Measurements from ENCODE around the gene TAS2R13.

The TAS2R13 gene

GRCh38 chr12:10919809-10920208 is 10.4 kb upstream of the TAS2R13 start:
- H3K4me3 ChIP-seq (ENCODE audit: low read depth, low read length), result no peak overlapping the region
- TF ChIP-seq, protein P1, sequence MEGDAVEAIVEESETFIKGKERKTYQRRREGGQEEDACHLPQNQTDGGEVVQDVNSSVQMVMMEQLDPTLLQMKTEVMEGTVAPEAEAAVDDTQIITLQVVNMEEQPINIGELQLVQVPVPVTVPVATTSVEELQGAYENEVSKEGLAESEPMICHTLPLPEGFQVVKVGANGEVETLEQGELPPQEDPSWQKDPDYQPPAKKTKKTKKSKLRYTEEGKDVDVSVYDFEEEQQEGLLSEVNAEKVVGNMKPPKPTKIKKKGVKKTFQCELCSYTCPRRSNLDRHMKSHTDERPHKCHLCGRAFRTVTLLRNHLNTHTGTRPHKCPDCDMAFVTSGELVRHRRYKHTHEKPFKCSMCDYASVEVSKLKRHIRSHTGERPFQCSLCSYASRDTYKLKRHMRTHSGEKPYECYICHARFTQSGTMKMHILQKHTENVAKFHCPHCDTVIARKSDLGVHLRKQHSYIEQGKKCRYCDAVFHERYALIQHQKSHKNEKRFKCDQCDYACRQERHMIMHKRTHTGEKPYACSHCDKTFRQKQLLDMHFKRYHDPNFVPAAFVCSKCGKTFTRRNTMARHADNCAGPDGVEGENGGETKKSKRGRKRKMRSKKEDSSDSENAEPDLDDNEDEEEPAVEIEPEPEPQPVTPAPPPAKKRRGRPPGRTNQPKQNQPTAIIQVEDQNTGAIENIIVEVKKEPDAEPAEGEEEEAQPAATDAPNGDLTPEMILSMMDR (IDR thresholded peaks at IDR 0.05; ENCODE audit: low read depth, low read length, missing control alignments), result no peak
- DNase-seq (ENCODE audit: low read depth), result no peak
- in situ Hi-C loops (cut with HindIII; ENCODE audit: low sequenced_read_pairs), result no loop called here

DNA sequence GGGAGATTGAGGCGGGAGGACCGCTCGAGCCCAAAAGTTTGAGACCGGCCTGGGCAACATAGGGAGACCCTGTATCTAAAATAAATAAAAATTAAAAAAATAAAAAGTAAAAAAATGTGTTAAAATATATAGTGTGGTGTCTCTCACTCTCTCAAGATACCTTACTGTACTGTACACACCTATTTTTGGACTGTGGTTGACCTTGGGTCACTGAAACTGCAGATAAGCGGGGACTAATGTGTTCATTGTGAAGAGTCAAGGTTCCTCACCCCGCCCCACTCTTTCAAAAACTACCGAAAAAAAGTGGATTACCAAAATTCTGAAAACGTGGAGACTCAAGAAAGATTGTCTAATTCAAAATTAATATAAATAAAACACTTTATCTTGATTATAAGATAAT is 1.0 kb upstream of the TAS2R13 start:
- TF ChIP-seq, protein P1 (IDR thresholded peaks at IDR 0.05; ENCODE audit: low read depth, low read length, missing control alignments), result no peak
- in situ Hi-C loops (cut with HindIII; ENCODE audit: low sequenced_read_pairs), result no loop called here
- DNase-seq (ENCODE audit: low read depth), result no peak
- H3K4me3 ChIP-seq (ENCODE audit: low read depth, low read length), result no peak overlapping the region

- in situ Hi-C loops (cut with HindIII; ENCODE audit: low sequenced_read_pairs), result no loop called here
- DNase-seq (ENCODE audit: low read depth), result no peak
- TF ChIP-seq, protein P1 (IDR thresholded peaks at IDR 0.05; ENCODE audit: low read depth, low read length, missing control alignments), result no peak
- H3K4me3 ChIP-seq (ENCODE audit: low read depth, low read length), result no peak overlapping the region
Observed at GRCh38 chr12:10904686-10905085, 4.7 kb downstream of the TAS2R13 start.

- in situ Hi-C loops (cut with HindIII; ENCODE audit: low sequenced_read_pairs), result no loop called here
- H3K4me3 ChIP-seq (ENCODE audit: low read depth, low read length), result no peak overlapping the region
- DNase-seq (ENCODE audit: low read depth), result no peak
- TF ChIP-seq, protein P1 (IDR thresholded peaks at IDR 0.05; ENCODE audit: low read depth, low read length, missing control alignments), result no peak
Observed at GRCh38 chr12:10901427-10901826, 7.9 kb downstream of the TAS2R13 start.

DNA sequence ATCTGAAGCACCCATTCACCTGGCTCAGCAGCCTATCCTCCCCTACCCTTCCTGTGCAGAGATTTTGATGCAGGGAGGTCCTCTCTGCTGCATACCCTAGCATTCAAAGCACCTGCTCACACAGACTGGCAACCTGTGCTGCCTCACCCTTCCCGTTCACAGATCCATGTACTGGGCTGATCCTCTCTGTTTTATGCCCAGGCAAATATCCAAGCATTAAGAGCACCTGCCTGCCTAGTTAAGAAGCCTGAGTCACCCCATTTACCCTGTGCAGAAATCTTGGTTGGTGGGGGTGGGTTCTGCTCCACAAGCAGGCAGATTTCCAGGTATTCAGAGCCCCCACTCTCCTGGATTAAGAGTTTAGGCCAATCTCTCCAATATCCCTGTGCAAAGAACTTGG is 8.4 kb downstream of the TAS2R13 start:
- H3K4me3 ChIP-seq (ENCODE audit: low read depth, low read length), result no peak overlapping the region
- in situ Hi-C loops (cut with HindIII; ENCODE audit: low sequenced_read_pairs), result no loop called here
- no peak for DNase-seq (ENCODE audit: low read depth)
- TF ChIP-seq, protein P1 (IDR thresholded peaks at IDR 0.05; ENCODE audit: low read depth, low read length, missing control alignments), result no peak

DNA sequence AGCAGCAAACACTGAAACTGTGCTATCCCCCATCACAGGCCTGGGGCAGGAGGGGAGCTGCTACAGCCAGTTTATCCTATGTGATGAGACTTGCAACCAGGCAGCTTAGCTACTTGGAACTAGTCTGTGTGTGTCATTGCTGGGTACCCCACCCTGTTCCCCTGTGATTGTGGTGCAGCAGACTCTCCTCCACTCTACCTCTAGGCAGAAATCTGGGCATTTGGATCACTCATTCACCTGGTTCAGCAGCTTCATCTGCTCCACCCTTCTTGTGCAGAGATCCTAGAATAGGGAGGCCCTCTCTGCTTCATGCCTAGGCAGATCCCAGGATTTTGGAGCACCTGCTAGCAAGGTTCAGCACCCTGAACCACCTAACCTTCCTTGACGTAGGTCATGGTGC is 8.8 kb downstream of the TAS2R13 start:
- TF ChIP-seq, protein P1 (IDR thresholded peaks at IDR 0.05; ENCODE audit: low read depth, low read length, missing control alignments), result no peak
- DNase-seq (ENCODE audit: low read depth), result no peak
- in situ Hi-C loops (cut with HindIII; ENCODE audit: low sequenced_read_pairs), result no loop called here
- H3K4me3 ChIP-seq (ENCODE audit: low read depth, low read length), result no peak overlapping the region

DNA sequence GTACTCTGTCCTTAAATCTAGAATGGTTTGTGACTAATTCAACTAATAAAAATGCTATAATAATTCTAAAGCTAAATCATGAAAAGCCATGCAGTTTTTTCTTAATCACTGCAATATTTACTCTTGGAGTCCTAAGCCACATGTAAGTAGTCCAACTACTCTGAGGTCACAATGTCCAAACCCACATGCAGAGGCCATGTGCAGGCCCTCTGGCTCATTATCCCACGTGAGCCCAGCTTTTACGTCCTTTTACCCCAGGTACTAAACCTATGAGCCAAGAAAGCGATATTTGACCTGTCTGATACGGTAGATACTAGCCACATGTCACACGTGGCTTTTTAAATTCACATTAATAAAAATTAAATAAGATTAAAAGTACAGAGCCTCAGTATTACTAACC is 12.5 kb downstream of the TAS2R13 start:
- in situ Hi-C loops (cut with HindIII; ENCODE audit: low sequenced_read_pairs), result no loop called here
- TF ChIP-seq, protein P1 (IDR thresholded peaks at IDR 0.05; ENCODE audit: low read depth, low read length, missing control alignments), result no peak
- H3K4me3 ChIP-seq (ENCODE audit: low read depth, low read length), result no peak overlapping the region
- no peak for DNase-seq (ENCODE audit: low read depth)

Measured in astrocyte of the cerebellum (primary cell).